SH-SY5Y (cell line): ENCODE results near the gene ZNF516.

Experiments used
- GATA2 ChIP-seq: IDR thresholded peaks from 2 replicates; pipeline ENCODE4 v1.6.1; 2011; ENCODE audit warnings: mild to moderate bottlenecking, low read depth, low read length
- GATA3 ChIP-seq: IDR thresholded peaks from 2 replicates; pipeline ENCODE4 v1.6.1; 2011; ENCODE audit warnings: low read depth, mild to moderate bottlenecking, low read length, moderate library complexity

Gene ZNF516

DNA sequence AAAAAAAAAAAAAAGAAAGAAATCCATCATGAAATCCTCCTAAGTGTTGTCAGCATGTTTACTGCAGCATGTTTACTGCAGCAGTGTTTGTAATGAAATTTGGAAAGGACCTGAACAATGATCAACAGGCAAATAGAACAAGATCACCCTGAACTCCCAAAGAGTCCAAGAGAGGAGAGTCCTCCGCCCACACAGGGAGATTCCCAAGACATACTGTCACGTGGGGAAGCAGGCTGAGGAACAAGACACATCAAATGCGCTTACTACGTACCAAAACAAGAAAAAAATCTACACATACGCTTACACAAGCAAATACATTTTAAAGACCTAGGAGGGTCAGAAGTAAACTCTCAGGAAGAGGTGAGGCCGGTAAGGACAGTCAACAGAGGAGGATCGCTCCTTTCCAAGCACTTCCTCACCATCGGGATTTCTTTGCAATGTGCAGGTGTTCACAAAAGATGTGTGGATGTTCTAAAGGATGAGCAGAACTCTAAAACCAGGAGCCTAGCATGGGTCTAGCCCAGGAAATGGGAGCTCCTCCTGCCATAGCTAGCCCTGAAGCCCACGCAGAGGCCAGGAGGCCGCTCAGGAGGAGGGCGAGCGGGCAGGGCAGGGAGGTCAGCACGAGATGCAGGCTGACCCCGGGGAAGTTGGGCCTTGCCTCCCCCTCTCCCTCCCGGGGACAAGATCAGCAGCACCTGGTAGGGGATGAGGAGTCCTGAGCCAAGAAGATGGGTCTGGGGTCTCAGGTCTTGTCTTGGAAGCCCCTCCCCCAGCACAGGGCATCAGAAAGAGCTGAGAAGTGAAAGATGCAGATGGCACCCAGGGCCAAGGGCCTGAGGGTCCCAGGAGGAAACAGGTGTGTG lies 66.4 kb downstream of the ZNF516 start:
- no peak for TF ChIP-seq GATA3
- TF ChIP-seq GATA2, result no peak

DNA sequence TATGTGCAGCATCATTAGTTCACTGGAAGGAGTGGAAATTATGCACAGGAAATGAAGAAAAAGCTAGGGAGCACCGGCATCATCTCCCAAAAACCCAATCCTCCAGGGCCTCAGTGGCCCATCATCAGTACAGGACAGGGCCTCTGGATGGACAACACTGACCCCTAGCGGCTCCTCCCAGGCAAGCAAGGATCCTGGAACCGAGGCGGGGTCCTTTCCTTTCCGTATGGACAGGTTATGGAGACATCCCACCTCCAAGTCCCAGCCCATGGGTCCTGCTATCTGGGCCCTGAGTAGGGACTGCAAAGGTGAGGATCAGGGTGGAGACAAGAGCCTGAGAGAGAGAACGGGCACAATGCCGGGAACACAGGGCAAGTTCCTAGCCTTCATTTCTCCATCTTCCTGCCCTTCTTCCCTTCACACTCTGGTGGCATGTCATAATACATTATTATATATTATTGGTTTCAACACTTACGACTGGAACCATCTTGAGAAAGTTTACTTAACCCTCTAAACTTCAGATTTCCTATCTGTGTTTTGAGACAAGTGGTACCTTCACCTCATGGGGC lies 68.2 kb downstream of the ZNF516 start:
- TF ChIP-seq GATA3, result no peak

DNA sequence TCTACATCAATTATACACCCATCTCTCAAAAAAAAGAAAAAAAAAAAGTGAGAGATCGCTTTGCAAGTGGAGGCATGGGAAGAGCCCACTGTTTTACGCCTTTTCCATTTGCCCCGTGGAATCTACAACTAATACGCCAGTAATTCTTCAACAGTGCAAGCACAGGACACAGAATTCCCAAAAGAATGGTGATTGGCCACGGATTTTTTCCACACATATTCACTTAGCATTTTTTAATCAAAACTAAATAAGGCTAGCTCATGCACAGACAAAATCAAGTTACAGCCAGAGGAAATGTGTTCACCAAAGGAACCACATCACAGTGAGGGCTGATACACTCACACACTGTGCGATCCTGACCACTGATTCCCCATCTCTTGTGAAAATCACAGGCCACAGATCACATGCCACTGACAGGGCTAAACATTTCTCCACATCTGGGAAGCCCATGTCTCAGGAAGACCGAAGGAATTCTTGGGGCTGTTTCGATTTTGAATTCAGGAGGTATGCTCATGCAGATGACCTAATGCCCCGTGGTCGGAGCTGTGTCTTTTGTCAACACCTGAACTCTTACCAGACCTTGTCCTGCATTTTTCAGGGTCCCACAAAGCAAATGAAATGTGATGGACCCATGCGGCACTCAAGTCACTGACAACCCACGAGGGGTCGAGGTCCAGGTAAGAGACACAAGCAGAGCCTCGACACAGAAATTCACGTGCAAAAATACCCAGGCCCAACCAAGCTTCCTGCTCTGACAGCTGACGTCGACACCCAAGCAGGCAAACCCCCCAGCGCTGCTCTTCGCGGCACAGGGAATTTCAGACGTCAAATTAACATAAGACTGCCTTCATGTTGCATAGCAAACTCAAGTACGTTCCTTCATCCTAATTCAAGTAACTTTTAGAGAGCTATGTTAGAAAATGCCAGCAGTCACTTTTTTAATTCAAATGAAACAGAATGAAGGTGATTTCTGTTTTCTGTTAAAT lies 69.6 kb downstream of the ZNF516 start:
- TF ChIP-seq GATA3 (no peak), GATA2 (no peak)

DNA sequence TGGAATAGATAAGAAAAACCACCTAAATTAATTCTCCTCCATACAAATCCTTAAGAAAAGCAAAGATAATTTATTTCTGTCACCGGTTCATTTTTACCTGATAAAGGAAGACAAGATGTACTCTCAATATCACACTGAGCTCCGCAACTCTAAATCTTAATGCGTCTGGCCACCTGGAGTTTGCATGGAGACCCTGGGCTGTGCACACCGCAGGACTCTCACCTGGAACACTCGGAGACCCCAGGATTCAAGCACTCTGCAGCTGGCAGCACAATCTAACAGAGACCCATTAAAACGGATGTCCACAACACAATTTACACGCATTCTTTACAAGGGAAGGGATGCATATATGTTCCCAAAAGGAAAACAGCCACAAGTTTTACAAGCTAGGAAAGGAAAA lies 72.2 kb downstream of the ZNF516 start:
- TF ChIP-seq GATA3 (no peak), GATA2 (no peak)

DNA sequence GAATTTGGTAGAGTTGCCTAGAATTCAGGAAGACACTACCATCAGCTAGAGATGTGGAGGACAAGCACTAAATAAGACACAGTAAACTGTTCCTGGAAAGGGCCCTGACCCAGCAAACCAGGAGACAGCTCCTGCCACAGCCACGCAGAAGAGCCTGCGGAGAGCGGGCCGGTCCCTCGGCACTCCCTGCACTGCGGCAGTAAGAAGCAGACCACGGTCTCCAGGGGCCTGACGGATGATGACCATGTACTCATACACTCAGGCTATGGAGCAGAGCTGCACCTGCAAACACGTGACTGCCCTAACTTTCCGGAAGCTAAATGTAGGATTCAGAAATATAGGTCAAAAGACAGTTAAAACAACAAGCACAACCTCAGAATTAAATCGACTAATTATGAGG lies 72.9 kb downstream of the ZNF516 start:
- TF ChIP-seq GATA2, result no peak
- TF ChIP-seq GATA3, result no peak

DNA sequence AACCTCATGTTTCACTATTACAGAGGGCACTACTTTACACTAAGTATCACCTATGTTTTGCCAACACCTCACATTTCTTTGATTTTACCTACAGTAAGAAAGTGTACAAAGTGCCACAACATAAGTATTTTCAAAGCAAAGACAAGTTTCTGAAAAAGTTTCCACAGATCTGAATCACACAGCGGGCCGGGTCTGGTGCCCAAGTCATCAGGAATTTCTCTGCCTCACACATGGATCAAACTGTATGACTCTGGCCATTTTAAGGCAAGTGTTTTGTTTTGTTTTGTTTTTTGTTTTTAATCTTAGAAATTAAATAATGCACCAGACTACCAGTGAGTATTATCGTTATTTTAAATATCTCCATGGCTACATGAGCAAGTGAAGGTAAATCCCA lies 73.4 kb downstream of the ZNF516 start:
- TF ChIP-seq GATA3, result no peak
- TF ChIP-seq GATA2, result no peak

DNA sequence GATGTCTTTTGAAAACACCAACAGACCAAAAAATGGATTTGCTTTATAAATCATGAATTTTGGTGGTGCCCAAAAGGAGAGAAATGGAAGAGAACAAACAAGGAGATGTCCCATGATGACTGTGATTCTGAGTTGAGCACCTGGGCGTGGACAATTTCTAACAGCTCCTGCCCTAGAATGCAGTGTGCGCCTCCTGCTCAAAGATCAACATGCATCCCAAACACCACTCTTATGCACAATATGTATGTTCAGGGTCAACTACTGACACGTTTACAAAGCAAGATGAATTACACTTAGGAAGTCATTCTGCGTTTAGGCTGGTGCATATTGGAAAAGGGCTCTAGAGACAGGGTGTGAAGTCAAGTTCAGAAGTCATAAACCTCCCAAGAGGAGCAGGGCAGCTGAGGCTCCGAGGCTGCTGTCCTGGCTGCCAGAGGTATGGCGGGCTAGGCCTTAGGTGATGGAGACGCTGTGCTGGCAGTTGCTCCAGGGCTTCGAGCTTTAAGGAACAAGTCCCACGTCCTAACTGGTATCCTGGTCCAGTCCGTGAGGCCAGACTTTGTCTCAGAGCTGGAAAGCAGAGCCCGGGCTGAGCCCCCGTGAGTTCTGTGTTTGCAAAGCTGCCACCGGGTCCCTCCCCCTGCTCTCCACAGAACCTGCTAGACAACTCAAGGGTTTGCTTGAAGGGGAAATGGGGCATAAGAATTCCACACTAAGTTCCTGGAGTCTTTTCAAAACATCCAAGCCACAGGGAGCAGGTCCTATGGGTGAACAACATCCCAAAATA lies 74.0 kb downstream of the ZNF516 start:
- TF ChIP-seq GATA3, result no peak
- no peak for TF ChIP-seq GATA2

DNA sequence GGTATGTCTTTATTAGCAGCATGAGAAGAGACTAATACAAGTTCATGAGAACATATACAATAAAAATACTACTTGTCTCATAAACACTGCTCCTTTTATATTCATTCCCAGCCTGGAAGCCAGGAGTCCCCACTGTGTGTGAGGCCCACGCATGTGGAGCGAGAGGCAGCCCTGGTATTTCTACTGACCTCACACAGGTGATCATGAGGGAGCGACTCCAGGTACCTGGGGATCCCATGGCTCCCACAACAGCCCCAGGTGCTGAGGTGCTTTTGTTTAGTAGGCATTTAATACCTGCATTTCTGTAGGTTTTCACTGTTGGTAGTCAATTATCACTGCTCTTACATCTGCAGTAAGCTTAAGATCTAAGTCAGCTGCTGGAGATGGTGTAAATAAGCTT lies 75.2 kb downstream of the ZNF516 start:
- TF ChIP-seq GATA2 (no peak), GATA3 (no peak)

DNA sequence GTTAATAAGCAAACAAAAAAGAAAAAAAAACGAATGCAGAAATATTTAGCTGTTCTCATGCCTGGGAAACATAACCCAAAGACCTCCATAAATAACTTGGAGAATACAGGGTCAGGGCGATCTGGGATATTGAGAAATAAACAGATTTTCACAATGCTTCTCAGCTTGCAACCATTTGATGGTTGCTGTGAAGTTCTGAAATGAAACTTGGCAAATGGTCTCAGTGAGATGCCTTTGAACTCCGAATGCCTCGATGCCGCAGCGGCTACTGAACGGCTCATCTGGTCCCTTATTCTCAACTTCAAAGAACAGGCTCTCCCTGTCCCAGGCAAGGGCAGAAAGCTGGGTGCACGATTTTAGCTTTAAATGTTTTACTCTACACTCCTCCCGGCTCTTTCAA lies 78.1 kb downstream of the ZNF516 start:
- no peak for TF ChIP-seq GATA3
- TF ChIP-seq GATA2, result no peak

DNA sequence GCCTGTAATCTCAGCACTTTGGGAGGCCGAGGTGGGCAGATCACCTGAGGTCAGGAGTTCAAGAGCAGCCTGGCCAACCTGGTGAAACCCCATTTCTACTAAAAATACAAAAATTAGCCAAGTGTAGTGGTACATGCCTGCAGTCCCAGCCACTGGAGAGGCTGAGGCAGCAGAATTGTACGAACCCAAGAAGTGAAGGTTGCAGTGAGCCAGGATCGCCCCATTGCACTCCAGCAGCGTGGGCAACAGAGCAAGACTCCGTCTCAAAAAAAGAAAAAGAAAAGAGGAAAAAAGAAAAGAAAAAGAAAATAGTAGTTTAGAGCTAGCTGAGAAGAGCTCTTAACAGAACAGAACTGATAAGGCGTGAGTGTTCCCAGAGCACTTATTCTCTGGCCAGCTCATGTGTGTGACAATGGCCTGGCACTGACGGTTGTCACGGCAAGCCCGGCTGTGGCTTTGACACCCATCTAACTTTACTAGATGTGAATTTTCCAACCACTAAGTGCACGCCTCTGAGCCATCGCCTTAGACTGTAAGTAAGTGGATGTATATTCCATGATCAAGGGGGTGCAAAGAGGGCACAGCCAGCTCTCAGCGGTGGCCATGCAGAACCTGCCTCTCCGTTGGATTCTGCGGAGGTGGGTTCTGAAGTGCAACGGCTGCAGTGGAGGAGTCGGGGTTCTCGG lies 80.0 kb downstream of the ZNF516 start:
- TF ChIP-seq GATA2, result no peak
- TF ChIP-seq GATA3, result no peak

DNA sequence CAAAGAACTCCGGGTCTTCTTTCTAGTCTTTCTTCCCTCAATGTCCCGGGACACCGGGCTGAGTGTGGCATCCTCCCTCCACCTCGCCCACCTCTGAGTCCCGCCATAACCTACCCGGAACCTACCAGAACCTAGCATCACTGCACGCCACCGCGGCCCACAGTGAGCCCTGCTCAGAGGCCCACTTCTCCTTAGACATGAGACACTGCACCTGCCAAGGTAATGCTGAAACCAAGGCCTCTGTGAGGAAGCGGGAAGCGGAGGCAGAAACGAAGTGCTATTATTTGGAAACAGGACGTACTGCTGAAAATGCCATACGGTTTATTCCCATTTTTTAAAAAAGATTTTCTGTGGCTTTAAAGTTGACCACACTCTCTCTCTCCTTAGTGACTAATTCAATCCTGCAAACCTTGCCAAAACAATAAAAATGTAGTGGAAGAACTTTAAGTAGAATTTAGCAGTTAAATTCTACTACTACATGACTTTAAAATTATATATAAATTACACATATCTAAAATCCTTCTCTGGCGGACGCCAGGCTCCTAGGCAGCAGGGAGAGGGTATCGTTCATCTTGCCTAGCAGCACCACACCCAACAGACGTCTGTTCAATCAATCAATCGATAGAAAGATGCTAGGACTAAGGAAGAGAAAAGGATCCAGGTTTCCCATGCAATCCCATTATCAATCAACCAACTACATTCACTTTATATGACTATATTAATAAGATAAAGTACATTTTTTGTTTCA lies 82.0 kb downstream of the ZNF516 start:
- no peak for TF ChIP-seq GATA3
- TF ChIP-seq GATA2, result no peak

DNA sequence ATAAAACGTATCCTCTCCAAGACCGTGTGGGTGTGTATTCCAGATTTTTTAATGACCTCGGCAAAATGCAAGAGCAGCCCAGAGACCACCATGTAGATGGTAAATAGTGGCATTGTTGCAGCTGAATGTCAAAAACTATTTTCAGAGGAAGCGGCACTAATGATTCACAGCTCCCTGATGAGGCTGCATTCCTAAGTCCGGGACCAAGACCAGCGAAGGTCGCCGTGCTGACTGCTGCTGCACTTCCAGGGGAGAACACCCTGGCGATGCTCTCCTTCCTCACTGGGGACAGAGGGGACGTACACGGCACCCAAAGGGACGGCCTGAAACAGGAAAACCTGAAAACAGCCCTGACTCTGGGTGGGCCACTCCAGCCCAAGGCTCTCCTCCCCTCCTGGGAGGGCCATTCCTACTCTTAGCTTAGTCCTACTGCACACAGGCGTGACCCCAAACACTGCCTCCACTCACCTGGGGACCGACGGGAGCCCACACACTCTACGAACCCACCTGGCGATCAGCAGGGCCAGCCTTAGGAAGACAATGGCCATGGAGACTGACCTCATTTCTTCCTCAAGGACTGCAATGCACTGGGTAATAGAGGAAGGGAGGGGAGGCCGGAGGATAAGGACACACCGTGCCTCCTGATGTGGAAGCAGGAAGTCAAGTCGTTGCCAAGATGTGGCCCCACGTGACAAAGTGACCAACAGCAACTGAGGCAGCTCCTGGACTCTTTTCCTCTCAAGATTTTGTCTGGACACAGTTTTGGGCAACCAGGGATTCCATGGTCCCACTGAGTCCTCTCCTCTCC lies 82.8 kb downstream of the ZNF516 start:
- TF ChIP-seq GATA2 (no peak), GATA3 (no peak)
